ENCODE results near the gene TFCP2. TPM values are rescaled to one million over a fixed set of nuclear protein-coding genes. Genes with fewer than 3 reads are reported as not detected.

The TFCP2 gene
- total RNA-seq, 1 donor from 2014 or later = 45.5 TPM

DNA sequence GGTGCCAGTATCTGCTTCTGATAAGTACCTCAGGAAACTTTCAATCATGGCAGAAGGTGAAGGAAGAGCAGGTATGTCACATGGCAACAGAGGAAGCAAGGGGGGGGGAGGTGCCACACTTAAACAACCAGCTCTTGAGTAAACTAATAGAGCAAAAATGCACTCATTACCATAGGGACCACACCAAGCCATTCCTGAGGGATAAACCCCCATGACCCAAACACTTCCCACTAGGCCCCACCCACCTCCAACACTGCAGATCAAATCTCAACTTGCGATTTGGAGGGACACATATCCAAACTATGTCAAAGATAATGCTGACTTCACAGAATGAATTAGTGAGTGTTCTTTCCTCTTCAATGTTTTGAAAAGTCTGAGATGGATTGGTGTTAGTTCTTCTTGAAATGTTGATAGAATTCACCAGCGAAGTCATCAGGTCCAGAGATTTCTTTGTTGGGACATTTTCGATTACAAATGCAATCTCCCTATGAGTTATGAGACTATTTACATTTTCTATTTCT is 16.6 kb downstream of the TFCP2 start:
- DNase-seq (ENCODE audit: low spot score) = no peak

GRCh38 chr12:51152953-51153352 is 20.0 kb downstream of the TFCP2 start:
- DNase-seq (ENCODE audit: low spot score) = no peak

DNA sequence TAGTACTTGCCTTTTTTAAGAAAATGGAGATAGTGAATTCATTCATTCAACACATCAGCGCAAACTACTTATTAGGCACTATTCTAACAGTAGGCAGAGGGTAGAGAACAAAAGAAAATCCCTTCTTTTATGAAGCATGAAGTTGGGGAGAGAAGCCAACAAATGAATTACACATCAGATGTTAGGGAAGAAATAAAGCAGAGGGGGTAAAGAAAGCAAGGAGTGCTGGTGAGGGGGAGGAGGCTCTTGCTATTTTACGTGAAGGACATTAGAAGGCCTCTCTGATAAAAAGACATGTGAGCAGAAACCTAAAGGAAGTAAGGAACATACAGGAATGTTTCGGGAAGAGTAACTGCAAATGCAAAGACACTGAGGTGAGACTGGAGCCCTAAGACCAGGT is 22.2 kb downstream of the TFCP2 start:
- no peak for DNase-seq (ENCODE audit: low spot score)

DNA sequence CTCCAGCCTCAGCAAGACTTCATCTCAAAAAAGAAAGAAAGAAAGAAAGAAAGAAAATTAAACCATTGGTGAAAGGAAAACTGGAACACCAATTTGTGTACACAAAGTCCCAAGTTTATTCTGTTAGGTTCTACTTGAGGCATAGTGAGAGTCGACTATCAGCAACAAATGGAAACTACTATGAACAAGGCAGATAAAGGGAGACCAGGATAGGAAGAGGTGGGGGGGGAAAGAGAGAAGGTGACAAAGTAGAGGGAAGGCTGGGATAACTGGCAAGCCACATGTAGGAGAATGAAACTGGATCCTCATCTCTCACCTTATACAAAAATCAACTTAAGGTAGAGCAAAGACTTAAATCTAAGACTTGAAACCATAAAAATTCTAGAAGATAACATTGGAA is 25.6 kb downstream of the TFCP2 start:
- DNase-seq (ENCODE audit: low spot score) = no peak

GRCh38 chr12:51139292-51139844 is 33.6 kb downstream of the TFCP2 start:
- no peak for DNase-seq (ENCODE audit: low spot score)

GRCh38 chr12:51132693-51133092 is 40.2 kb downstream of the TFCP2 start:
- no peak for DNase-seq (ENCODE audit: low spot score)

DNA sequence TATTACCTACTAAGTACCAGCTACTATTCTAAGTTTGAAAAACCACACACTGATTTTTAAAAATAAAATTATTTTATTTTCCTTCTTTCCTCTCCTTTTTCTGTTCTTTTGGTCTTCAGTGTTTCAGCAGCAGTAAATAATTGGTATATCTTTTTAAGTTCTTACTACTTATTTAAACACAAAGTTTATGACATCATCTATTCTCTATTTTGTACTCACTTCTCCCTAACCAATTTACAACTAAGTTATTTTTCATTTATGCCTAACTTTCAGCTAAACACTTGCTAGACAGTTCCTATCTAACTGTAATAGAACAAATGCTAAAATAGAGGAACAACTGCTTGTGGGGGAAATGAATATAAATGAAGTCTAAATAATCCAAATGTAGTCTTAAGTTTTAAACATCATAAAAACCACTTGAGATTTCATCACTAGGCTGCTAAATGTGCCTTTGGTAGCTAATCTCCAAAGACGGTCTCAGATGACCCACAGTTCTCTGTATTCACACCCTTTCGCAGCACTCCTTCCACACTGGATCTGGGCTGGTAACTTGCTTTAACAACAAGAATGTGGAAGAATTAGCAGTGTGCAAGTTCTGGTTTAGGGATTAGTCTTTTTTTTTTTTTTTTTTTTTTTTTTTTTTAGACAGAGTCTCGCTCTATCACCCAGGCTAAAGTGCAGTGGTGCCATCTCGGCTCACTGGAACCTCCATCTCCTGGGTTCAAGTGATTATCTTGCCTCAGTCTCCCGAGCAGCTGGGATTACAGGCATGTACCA is 41.0 kb downstream of the TFCP2 start:
- DNase-seq (ENCODE audit: low spot score) = no peak

DNA sequence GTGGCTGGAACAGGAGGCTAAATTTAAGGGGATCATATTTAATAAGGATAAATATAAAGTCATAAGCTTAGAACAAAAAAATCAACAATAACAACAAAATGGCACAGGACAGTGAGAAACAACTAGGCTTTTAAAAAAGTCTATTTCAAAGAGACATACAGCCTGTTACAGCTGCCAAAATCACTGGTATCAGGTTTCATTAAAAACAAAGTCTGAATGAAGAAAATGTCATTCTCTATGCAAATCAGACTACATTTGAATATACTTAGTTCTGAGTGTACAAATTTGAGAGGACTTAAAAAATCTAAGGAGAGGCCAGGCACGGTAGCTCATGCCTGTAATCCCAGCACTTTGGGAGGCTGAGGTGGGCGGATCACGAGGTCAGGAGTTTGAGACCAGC is 44.0 kb downstream of the TFCP2 start:
- DNase-seq (ENCODE audit: low spot score) = no peak

DNA sequence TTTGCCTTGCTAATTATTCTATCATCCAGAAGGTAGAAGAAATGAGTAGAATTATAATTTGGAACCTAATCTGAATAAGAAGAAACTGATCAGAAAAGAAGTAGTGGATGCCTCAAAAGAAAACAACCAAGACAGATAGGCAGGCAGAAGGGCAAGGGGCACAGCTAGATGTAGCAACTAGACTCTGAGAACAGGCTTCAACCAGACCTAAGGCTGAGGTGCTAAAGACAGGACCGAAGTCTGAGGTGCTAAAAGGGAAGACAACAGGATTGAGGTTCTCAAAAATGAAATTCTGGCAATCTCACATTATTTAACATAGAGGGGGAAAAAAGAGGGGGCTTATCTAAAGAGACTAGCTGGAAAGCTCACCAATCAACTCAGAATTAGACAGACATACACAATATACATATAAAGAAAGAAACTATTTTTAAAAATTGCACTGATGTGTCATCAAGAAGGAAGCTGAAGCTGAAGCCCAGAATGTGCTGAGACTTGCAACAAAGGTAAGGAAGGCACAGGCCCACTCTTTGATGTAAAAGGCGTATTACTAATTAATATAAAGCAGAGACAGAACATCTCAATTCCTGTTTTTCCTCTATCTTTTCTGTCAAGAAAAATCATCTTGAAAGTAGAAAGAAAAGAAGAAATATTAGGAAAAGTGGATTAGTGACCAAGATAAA is 45.7 kb downstream of the TFCP2 start:
- DNase-seq (ENCODE audit: low spot score) = no peak

DNA sequence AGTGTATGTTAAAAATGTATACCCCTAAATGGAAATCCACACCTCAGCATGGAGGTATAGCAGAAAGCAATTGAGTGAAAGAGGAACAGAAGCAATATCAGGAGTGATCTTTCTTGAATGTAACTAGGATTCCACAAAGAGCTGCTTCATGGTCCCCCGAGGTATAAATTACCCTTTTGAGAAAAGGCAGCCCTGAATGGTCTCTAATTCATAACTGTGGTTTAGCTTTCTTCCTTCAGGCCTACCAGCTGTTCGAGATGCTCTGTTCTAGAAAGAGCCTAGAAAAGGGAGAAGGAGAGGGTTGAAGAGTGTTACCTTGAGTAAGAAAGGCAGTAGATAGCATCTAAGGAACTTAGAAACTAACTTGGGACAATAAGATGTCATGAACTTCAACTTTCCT is 46.6 kb downstream of the TFCP2 start:
- DNase-seq (ENCODE audit: low spot score) = no peak

DNA sequence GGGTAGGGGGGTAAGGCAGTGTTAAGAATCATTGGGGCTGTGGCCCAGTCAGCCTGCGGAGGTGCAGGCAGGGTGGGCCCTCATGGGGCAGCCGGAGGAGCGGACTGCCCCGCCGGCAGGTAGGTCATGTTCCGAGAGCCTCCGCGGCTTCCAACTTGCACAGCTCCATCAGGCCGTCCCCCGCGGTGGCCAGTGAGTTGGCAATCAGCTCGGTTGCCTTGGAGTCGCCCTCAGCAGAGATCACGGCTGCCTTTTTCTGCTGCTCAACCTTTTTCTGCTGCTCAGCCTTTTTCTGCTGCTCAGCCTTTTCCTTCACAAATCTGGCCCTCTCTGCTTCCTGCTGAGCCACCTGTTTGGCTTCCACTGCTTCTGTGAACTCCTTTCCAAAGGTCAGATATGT is 48.4 kb downstream of the TFCP2 start:
- DNase-seq (ENCODE audit: low spot score) = no peak

DNA sequence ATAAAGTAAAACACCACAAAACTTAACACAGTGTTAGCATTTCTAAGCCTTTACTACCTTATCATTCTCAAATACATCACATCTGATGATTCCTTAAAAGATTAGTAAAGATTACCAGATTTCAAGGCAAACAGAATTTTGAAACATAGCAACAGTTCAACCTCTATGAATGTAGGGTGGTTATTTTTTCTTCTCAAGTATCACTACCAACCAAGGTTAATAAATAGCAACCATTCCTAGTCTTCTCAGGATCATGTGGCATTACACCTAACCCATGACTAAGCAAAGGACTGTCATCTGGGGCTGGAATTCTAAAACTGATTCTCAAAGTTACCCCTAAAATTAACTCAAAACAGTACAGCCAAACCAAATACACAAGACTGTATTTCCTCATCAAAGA is 50.1 kb downstream of the TFCP2 start:
- DNase-seq (ENCODE audit: low spot score) = no peak

- DNase-seq (ENCODE audit: low spot score) = no peak
Observed at GRCh38 chr12:51118706-51119105, 54.2 kb downstream of the TFCP2 start.

DNA sequence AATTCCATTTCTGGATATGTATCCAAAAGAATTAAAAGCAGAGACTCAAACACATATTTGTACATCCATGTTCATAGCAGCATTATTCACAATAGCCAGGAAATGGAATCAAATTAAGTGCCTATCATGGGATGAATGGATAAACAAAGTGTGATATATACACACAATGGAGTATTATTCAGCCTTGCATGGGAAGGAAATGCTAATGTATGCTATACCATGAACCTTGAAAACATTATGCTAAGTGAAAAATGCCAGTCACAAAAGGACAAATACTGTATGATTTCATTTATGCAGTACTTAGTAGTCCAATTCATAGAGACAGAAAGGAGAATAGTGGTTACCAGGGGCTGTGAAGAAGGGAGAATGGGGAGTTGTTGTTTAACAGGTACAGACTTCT is 57.4 kb downstream of the TFCP2 start:
- no peak for DNase-seq (ENCODE audit: low spot score)

- no peak for DNase-seq (ENCODE audit: low spot score)
Observed at GRCh38 chr12:51108136-51108535, 64.8 kb downstream of the TFCP2 start.

GRCh38 chr12:51103977-51104376 is 69.0 kb downstream of the TFCP2 start:
- DNase-seq (ENCODE audit: low spot score) = no peak

DNA sequence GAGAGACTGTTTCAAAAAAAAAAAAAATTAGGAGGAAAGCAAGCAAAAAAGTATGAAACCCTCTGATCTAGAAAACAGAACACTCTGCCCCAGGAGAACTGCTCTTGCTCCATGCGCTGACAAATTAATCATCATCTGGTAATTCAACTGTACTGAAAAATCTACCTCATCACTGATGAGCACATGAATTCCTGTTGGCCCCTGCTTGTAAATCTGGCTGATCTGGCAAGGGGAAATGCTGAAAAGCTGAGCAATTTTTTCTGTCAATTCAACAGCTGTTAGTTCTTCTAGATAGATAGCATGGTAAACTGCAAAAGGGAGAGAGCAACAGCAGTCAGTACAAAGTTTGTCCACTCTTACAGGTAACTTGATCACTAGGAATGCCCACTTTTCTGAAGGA is 74.3 kb downstream of the TFCP2 start:
- no peak for DNase-seq (ENCODE audit: low spot score)

- no peak for DNase-seq (ENCODE audit: low spot score)
Observed at GRCh38 chr12:51090705-51091229, 82.2 kb downstream of the TFCP2 start.

GRCh38 chr12:51087818-51088217 is 85.1 kb downstream of the TFCP2 start:
- DNase-seq (ENCODE audit: low spot score) = no peak

DNA sequence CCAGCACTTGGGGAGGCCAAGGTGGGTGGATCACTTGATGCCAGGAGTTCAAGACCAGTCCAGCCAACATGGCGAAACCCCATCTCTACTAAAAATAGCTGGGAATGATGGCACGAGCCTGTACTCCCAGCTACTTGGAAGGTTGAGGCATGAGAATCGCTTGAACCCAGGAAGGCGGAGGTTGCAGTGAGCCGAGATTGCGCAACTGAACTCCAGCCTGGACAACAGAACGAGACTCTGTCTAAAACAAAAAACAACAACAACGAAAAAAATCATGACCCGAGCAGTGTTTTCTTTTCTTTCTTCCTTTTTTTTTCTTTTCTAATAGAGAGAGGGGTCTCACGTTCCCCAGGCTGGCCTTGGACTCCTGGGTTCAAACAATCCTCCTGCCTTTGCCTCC is 86.0 kb downstream of the TFCP2 start:
- no peak for DNase-seq (ENCODE audit: low spot score)

- no peak for DNase-seq (ENCODE audit: low spot score)
Observed at GRCh38 chr12:51085757-51086156, 87.2 kb downstream of the TFCP2 start.

GRCh38 chr12:51083126-51083833 is 89.7 kb downstream of the TFCP2 start, which contains the start of gene CSRNP2:
Gene CSRNP2 (minus strand): TSS chr12:51083596. CDS start chr12:51076561, 7,035 bp downstream.
- peak; percentile 97 for DNase-seq (ENCODE audit: low spot score)

All from ureter (tissue), 1 donor.